ENCODE results near the gene PCMTD2. TPM values are rescaled to one million over a fixed set of nuclear protein-coding genes. Genes with fewer than 3 reads are reported as not detected.

PCMTD2 gene
- total and polyA plus RNA-seq, 2 of the 13 experiments (the other 11 are each of a cell fraction or from before 2014, with no cell fraction given), result 47.0 to 76.9 TPM

DNA sequence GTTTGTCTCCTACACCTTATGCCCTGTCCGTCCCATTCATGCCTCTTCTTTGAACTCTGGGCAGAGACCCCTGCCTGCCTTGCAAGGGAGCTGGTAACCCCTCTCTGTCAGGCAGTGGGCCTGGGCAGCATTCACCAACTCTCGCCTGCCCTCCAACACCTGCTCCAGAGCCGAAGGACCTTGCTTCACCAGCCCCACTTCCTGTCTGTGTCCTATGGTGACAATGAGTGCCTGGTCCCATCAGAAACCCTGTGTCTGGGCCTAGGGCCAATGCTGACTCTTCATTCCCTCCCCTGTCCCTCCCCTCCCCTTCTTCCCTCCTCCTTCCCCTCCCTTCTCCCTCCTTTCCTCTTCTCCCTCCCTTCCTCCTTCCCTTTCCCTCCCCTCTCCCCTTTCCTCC is 22.8 kb upstream of the PCMTD2 start:
- WGBS (ENCODE audit: low lambda C conversion rate), result 41% methylated on average over 3 of the region's 3 CpGs
- CTCF ChIA-PET (ENCODE audit: low intra/inter-chr PET ratio, low total read pairs), result no interaction called here
- peaks cover 5 to 29% of the 10 kb centered on the region in 2 experiments; a peak in 3 of 5 replicates for H3K27me3 ChIP-seq (ENCODE audit: control insufficient read depth in 1 of 2, insufficient read depth in 2 of 2, low read length in 2 of 2)
- H3K4me3 ChIP-seq (replicated peaks in 1 of 3; ENCODE audit: insufficient read depth in 1 of 3, low read depth in 2 of 3, low read length in 3 of 3), result no peak overlapping the region; a peak in 1 of 6 replicates
- no peaks in the 10 kb centered on the region for H3K79me2 ChIP-seq (ENCODE audit: insufficient read depth, low read length)
- no peak overlapping the region for H2AFZ ChIP-seq (ENCODE audit: low read length)
- peak; percentile 10 for ATAC-seq
- no peaks in the 10 kb centered on the region for H3K36me3 ChIP-seq (replicated peaks in 1 of 2; ENCODE audit: control insufficient read depth in 1 of 2, insufficient read depth in 2 of 2, low read length in 2 of 2)
- intact Hi-C loops (cut with micrococcal nuclease; ENCODE audit: unreplicated experiment), result no loop called here
- no peak overlapping the region for H3K27ac ChIP-seq (ENCODE audit: extremely low read length, insufficient read depth, low read length)
- in situ Hi-C loops (cut with HindIII; ENCODE audit: extremely low pct_ligation_motif_present, low pct_unique_long_range_greater_than_20kb), result no loop called here
- POLR2A ChIA-PET, result interaction anchor here (1.0 to 2.4 kb wide), 2 partner anchors 10 to 23 kb away, joined by 3 to 9 read pairs; no protein-coding TSS in a partner anchor
- H3K4me2 ChIP-seq (ENCODE audit: low read depth, low read length), result no peak overlapping the region
- H3K9me3 ChIP-seq (ENCODE audit: low read length), result no peaks in the 10 kb centered on the region
- BruUV-seq (replicated peaks), result no TSS peak
- FAIRE-seq, result no peak
- no peaks in the 10 kb centered on the region for H4K20me1 ChIP-seq (ENCODE audit: insufficient read depth, low read length)
- H3K4me1 ChIP-seq (ENCODE audit: insufficient read depth, low read length), result peaks cover 47% of the 10 kb centered on the region
- DNase-seq (ENCODE audit: low spot score), result no peak
- no peak overlapping the region for H3K9ac ChIP-seq (ENCODE audit: insufficient read depth, low read depth, low read length)
- no peak for TF ChIP-seq ZNF562 (CRISPR knock-in tag; IDR thresholded peaks at IDR 0.05; ENCODE audit: borderline replicate concordance)
- TF ChIP-seq TCF12 (IDR thresholded peaks at IDR 0.05), result no peak
- TF ChIP-seq TCF12 (CRISPR knock-in tag; IDR thresholded peaks at IDR 0.05), result no peak
- TF ChIP-seq, protein P1, sequence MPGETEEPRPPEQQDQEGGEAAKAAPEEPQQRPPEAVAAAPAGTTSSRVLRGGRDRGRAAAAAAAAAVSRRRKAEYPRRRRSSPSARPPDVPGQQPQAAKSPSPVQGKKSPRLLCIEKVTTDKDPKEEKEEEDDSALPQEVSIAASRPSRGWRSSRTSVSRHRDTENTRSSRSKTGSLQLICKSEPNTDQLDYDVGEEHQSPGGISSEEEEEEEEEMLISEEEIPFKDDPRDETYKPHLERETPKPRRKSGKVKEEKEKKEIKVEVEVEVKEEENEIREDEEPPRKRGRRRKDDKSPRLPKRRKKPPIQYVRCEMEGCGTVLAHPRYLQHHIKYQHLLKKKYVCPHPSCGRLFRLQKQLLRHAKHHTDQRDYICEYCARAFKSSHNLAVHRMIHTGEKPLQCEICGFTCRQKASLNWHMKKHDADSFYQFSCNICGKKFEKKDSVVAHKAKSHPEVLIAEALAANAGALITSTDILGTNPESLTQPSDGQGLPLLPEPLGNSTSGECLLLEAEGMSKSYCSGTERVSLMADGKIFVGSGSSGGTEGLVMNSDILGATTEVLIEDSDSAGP (CRISPR knock-in tag; IDR thresholded peaks at IDR 0.05; ENCODE audit: borderline replicate concordance), result no peak
- TF ChIP-seq, protein P2, sequence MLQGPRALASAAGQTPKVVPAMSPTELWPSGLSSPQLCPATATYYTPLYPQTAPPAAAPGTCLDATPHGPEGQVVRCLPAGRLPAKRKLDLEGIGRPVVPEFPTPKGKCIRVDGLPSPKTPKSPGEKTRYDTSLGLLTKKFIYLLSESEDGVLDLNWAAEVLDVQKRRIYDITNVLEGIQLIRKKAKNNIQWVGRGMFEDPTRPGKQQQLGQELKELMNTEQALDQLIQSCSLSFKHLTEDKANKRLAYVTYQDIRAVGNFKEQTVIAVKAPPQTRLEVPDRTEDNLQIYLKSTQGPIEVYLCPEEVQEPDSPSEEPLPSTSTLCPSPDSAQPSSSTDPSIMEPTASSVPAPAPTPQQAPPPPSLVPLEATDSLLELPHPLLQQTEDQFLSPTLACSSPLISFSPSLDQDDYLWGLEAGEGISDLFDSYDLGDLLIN (CRISPR knock-in tag; IDR thresholded peaks at IDR 0.05; ENCODE audit: borderline replicate concordance), result no peak
- no peak for TF ChIP-seq SOX6 (IDR thresholded peaks at IDR 0.05)
- TF ChIP-seq SOX6 (CRISPR knock-in tag; IDR thresholded peaks at IDR 0.05), result no peak
- no peak for TF ChIP-seq NCOA5 (CRISPR knock-in tag; IDR thresholded peaks at IDR 0.05)
- no peak for TF ChIP-seq RELA (CRISPR knock-in tag; IDR thresholded peaks at IDR 0.05)
- TF ChIP-seq ETV5 (CRISPR knock-in tag; IDR thresholded peaks at IDR 0.05; ENCODE audit: borderline replicate concordance), result peak; percentile 37; the same call in 1 of the 2 replicates
- no peak for TF ChIP-seq ZEB1 (IDR thresholded peaks at IDR 0.05; ENCODE audit: insufficient replicate concordance, low read depth)
- no peak for TF ChIP-seq ZBTB7A (CRISPR knock-in tag; IDR thresholded peaks at IDR 0.05)
- TF ChIP-seq, protein P3, sequence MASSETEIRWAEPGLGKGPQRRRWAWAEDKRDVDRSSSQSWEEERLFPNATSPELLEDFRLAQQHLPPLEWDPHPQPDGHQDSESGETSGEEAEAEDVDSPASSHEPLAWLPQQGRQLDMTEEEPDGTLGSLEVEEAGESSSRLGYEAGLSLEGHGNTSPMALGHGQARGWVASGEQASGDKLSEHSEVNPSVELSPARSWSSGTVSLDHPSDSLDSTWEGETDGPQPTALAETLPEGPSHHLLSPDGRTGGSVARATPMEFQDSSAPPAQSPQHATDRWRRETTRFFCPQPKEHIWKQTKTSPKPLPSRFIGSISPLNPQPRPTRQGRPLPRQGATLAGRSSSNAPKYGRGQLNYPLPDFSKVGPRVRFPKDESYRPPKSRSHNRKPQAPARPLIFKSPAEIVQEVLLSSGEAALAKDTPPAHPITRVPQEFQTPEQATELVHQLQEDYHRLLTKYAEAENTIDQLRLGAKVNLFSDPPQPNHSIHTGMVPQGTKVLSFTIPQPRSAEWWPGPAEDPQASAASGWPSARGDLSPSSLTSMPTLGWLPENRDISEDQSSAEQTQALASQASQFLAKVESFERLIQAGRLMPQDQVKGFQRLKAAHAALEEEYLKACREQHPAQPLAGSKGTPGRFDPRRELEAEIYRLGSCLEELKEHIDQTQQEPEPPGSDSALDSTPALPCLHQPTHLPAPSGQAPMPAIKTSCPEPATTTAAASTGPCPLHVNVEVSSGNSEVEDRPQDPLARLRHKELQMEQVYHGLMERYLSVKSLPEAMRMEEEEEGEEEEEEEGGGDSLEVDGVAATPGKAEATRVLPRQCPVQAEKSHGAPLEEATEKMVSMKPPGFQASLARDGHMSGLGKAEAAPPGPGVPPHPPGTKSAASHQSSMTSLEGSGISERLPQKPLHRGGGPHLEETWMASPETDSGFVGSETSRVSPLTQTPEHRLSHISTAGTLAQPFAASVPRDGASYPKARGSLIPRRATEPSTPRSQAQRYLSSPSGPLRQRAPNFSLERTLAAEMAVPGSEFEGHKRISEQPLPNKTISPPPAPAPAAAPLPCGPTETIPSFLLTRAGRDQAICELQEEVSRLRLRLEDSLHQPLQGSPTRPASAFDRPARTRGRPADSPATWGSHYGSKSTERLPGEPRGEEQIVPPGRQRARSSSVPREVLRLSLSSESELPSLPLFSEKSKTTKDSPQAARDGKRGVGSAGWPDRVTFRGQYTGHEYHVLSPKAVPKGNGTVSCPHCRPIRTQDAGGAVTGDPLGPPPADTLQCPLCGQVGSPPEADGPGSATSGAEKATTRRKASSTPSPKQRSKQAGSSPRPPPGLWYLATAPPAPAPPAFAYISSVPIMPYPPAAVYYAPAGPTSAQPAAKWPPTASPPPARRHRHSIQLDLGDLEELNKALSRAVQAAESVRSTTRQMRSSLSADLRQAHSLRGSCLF (CRISPR knock-in tag; IDR thresholded peaks at IDR 0.05; ENCODE audit: borderline replicate concordance), result no peak
- no peak for TF ChIP-seq ZNF83 (CRISPR knock-in tag; IDR thresholded peaks at IDR 0.05; ENCODE audit: borderline replicate concordance)
- no peak for TF ChIP-seq ESRRA (CRISPR knock-in tag; IDR thresholded peaks at IDR 0.05; ENCODE audit: low read depth)
- TF ChIP-seq PCBP2 (optimal IDR thresholded peaks at IDR 0.05; ENCODE audit: low read depth, low read length, poor library complexity, severe bottlenecking), result peak; percentile 97
- no peak for TF ChIP-seq CC2D1A (CRISPR knock-in tag; IDR thresholded peaks at IDR 0.05)
